Brain microvascular endothelial cell (primary cell): Measurements from ENCODE around the gene CLIC5.

Experiments used
- DNase-seq: peaks from one replicate; pipeline ENCODE4 v3.0.0-alpha.2; 2020
- H3K27ac ChIP-seq: fragments of 250-450 bp; sonication (Bioruptor Pico); 2 replicates; pipeline ENCODE4 v1.5.1; 2020; ENCODE audit warnings: mild to moderate bottlenecking, moderate library complexity
- H3K27me3 ChIP-seq: fragments of 250-450 bp; sonication (Bioruptor Pico); replicated peaks from 2 replicates; pipeline ENCODE4 v1.5.1; 2020; ENCODE audit warnings: mild to moderate bottlenecking
- H3K36me3 ChIP-seq: fragments of 250-450 bp; sonication (Bioruptor Pico); replicated peaks from 2 replicates; pipeline ENCODE4 v1.5.1; 2020; ENCODE audit warnings: mild to moderate bottlenecking
- H3K4me3 ChIP-seq: 2 replicates; pipeline ENCODE4 v1.5.1; 2011; ENCODE audit warnings: low read depth, mild to moderate bottlenecking, control low read depth, low read length, moderate library complexity
- in situ Hi-C: cut with HindIII; loops from 2 replicates; pipeline ENCODE4 v1.10.0; 2017; ENCODE audit warnings: low sequenced_read_pairs, low pct_ligation_motif_present
- TF ChIP-seq, protein P1 (sequence below): IDR thresholded peaks from 2 replicates; pipeline ENCODE4 v1.5.1; 2011; ENCODE audit warnings: low read depth, mild to moderate bottlenecking, moderate library complexity, low read length, control low read depth, inconsistent platforms; ENCODE audit errors: missing control alignments

Gene CLIC5

DNA sequence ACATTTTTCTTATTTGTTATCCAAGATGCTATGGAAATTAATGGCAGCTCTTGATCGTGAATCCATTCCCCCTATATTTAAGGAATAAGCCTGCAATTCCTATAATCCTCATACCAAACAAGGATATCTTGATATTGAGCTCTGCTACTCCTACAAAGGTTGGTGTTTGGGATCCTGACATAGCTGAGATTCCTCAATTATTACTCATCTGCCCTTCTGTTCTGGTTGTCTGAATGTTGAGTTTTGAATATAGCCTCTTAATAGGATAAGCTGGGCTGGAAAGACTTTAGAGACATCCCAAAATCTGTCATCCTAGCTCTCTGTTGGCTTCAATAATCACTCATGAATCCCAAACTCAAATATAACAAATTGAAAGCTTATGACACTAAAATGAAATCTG is 49.9 kb downstream of the CLIC5 start:
- Histone ChIP-seq H3K36me3 (no peaks in the 10 kb centered on the region), H3K27ac (no peak overlapping the region), H3K27me3 (no peaks in the 10 kb centered on the region), H3K4me3 (no peak overlapping the region)
- peak; percentile 48 for DNase-seq
- TF ChIP-seq, protein P1, sequence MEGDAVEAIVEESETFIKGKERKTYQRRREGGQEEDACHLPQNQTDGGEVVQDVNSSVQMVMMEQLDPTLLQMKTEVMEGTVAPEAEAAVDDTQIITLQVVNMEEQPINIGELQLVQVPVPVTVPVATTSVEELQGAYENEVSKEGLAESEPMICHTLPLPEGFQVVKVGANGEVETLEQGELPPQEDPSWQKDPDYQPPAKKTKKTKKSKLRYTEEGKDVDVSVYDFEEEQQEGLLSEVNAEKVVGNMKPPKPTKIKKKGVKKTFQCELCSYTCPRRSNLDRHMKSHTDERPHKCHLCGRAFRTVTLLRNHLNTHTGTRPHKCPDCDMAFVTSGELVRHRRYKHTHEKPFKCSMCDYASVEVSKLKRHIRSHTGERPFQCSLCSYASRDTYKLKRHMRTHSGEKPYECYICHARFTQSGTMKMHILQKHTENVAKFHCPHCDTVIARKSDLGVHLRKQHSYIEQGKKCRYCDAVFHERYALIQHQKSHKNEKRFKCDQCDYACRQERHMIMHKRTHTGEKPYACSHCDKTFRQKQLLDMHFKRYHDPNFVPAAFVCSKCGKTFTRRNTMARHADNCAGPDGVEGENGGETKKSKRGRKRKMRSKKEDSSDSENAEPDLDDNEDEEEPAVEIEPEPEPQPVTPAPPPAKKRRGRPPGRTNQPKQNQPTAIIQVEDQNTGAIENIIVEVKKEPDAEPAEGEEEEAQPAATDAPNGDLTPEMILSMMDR = no peak
- in situ Hi-C loops = no loop called here

DNA sequence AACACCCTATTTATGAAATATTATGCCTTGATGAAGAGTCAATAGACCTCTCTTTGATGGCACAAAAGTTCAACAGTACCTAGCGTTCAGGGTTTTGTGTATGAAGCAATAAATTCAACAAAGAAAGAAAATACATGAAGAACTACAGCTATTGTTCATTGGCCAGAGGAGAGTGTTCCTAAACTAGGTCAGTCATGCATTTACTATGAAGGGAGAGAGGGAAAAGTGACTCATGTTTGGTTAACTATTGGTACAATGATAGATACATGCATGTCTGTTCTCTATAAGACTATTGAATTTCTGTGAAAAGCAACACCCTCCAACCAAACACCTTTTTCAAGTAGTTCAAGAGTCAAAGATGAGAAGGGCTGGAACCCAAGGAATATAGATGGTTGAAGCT is 50.7 kb downstream of the CLIC5 start:
- in situ Hi-C loops = no loop called here
- Histone ChIP-seq H3K27me3 (no peaks in the 10 kb centered on the region), H3K27ac (no peak overlapping the region), H3K4me3 (no peak overlapping the region), H3K36me3 (no peaks in the 10 kb centered on the region)
- no peak for DNase-seq
- TF ChIP-seq, protein P1 = no peak

DNA sequence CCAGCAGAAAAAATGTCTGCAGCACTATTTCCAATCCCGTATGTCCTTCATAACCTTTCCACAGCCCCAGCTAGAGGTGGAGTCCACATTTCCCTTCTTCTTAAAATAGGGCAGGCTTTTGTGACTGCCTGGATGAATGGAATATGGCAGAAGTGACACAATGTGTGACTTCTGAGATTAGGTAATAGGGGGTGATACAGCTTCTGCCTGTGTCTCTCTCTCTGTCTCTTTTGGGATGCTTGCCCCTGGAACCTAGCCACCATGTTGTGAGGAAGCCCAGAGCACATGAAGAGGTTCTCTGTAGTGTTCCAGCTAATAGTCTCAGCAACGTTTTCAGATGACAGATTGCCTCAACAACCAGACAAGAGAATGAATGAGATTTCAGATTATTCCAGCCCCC is 51.4 kb downstream of the CLIC5 start:
- in situ Hi-C loops = no loop called here
- TF ChIP-seq, protein P1 = no peak
- no peak for DNase-seq
- Histone ChIP-seq H3K27ac (no peak overlapping the region), H3K27me3 (no peaks in the 10 kb centered on the region), H3K4me3 (no peak overlapping the region), H3K36me3 (no peaks in the 10 kb centered on the region)

DNA sequence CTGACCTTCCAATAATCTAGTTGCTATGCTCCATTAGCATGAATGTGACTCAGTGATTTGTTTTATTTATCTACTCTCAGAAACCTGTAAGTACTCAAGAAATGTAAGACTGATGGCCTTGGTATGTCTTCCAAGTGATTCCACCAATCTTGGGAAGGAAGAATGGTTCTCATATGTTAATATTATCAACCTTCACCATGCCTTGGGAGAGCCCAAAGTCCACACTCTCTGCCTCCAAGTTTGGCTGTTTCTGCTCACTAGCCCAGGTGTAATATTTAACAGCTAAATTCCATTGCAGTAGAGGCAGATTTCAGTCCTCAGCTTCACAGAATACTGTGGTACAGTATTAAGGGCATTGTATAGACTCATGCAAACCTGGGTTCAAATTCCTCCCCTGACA is 51.8 kb downstream of the CLIC5 start:
- in situ Hi-C loops = no loop called here
- TF ChIP-seq, protein P1 = no peak

DNA sequence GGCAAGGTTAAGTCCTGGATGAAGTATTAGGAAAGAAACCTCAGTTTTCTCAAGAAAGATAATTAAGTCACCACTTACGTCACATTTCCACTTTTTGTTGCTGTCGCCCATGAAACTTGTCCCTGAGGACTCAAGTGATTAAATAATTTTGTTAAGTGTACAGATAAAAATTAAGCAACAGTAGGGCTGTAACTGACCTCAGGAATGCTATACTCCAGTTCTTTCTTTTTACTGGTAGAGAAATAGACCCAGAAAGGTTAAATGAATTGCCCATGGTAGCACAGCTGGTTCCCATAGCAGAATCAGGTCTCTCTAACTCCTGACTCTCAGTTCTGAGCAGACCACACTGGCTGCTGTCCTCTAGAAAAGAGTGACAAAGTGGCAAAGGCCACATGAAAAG is 54.5 kb downstream of the CLIC5 start:
- TF ChIP-seq, protein P1 = no peak
- no peak for DNase-seq
- Histone ChIP-seq H3K4me3 (no peak overlapping the region), H3K27me3 (no peaks in the 10 kb centered on the region), H3K27ac (no peak overlapping the region), H3K36me3 (no peaks in the 10 kb centered on the region)
- in situ Hi-C loops = no loop called here

More for the DNA sequence above, 51.8 kb downstream of the CLIC5 start:
- Histone ChIP-seq H3K4me3 (no peak overlapping the region), H3K27ac (no peak overlapping the region), H3K27me3 (no peaks in the 10 kb centered on the region), H3K36me3 (no peaks in the 10 kb centered on the region)
- DNase-seq = no peak

DNA sequence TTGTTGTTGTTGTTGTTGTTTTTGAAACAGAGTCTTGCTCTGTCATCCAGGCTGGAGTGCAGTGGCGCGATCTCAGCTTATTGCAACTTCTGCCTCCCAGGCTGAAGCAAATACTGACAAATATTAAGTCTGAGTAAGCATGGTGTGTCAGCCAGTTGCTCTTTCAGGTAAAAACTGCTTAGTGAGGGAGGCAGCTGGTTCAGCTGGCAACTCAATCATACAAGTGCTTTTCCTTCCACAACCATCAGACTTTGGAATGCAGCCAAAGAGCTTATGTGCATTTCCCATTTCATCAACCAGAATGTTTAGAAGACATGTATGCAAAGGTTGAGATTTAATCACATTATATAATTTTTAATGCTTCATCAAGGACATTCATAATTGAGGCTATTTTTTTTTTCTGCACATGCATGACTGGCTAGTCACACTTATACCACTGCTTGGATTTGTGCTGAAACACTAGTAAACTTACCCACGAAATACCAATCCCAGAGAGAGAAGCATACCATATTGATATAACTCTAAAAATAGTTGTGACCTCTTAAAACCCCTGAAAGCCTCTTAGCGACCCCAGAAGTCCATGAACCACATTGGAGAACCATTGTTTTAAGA is 56.0 kb downstream of the CLIC5 start:
- no peak for DNase-seq
- TF ChIP-seq, protein P1 = no peak
- in situ Hi-C loops = no loop called here

More for the DNA sequence above, 56.0 kb downstream of the CLIC5 start:
- Histone ChIP-seq H3K36me3 (no peaks in the 10 kb centered on the region), H3K4me3 (no peak overlapping the region), H3K27me3 (no peaks in the 10 kb centered on the region), H3K27ac (no peak overlapping the region)
